CD4-positive, alpha-beta T cell treated with Interleukin-15 for 4 hours (primary cell): Measurements from ENCODE around the gene BFSP1.

Source experiments
- DNase-seq: peaks from one replicate; pipeline ENCODE4 v3.0.0-alpha.2; 2020; ENCODE audit warnings: low spot score

BFSP1 gene

DNA sequence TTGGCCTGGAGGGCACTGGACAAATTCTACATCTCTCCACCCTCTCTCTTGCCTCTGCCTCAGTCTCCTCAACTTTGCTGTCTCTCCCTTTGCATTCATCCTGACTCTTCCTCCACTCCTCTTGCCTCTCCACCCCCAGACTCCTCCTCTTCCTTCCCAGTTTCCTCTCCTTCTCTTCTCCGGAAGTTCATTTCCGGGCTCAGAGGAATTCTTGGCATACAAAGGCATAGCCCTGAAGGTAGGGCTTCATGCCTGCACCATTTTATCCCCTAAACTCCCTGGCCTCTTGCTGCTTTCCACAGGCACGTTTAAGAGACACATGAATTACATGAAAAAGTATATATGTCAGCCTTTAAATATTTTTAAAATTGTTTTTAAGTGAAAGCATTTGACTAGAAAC, 10.6 kb downstream of the BFSP1 start:
- DNase-seq: no peak

- DNase-seq: no peak
These were observed 11.4 kb downstream of the BFSP1 start for GRCh38 chr20:17519606-17520285.

DNA sequence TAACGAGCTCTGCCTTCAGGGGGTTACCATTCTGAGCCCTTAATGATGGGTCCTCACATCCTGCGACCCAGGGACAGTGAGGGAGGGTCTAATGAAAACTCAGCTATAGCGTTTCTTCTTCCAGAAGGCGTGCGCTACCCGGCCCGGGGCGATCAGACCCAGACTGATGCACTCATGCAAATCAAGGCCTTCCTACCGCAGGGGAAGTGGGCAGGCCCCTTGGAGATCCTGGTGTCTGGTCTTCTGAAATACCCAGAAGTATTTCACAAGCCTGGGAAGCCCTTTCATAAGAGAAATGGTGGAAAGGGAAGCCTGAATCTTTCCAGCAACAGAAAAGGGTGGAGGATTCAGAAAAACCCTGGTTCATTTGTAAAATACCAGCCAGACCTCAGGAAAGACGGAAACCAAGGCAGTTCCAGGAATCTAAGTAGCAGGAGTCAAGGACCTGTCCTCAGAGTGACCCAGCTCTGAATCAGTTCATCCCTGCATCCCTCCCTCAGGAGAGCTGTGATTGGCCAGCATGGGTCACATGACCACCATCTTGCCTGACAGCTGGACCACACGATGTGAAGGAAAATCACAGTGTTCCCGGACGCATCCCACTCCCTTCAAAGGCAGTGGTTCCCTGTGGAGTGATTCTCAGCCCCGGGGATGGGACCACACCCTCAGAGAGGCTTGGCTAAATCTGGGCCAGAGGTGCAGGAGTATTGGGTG, 12.7 kb downstream of the BFSP1 start:
- no peak for DNase-seq

GRCh38 chr20:17515053-17515452, 16.1 kb downstream of the BFSP1 start:
- DNase-seq: no peak

DNA sequence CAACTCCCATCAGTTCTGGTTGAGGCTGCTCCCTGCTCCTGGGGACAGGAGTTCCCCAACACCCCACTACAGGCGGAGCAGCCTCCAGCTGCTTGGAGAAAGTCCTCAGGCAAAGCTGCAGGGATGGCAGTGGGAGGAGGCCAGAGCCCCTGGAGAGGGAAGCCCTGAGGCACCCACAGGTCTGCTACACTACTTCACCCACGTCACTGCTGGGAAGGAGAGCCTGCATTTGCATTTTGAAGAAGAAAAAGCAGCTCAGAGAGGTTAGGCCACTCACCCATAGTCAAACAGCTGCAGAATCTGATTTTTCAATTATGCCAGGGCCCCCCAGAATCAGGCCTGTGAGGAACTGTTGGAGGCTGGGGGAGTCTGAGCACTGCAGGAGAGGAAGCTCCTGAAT, 17.2 kb downstream of the BFSP1 start:
- DNase-seq: no peak

DNA sequence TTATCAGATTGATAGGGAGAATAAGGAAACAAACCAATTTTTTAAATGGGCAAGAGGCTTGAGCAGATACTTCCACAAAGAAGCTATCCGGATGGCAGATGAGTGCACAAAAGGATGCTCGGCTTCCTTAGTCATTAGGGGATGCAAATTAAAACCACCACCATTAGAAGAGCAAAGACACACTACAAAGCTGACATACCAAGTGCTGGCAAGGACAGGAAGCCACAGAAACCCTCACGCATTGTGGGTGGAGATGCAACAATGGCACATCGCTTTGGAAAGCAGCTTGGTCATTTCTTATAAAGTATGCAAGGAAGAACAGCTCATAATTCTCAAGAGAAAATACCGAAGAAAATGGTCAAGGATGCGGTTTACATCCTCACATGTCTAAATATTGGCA, 19.8 kb downstream of the BFSP1 start:
- DNase-seq: no peak

GRCh38 chr20:17510548-17510947, 20.6 kb downstream of the BFSP1 start:
- DNase-seq: no peak

- no peak for DNase-seq
These were observed 22.4 kb downstream of the BFSP1 start for GRCh38 chr20:17508756-17509155.

DNA sequence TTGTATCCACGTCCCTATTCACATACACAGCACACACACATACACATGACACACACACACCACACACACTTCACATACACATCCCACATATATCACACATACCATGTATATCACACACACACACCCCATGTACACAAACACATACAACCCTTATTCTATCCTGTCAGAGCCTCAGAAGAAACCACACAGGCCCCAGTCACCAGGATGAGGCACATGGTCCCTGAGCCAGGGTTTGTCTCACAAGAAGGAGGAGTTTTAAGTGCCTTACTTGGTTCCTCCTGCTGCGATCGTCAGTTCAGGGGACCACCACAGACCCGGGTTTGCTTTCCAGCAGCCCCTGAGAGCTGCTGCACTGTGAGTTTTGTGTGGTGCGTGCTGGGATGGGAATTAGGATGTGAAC, 23.6 kb downstream of the BFSP1 start:
- DNase-seq: no peak

- DNase-seq: no peak
These were observed 24.1 kb downstream of the BFSP1 start for GRCh38 chr20:17507032-17507431.

DNA sequence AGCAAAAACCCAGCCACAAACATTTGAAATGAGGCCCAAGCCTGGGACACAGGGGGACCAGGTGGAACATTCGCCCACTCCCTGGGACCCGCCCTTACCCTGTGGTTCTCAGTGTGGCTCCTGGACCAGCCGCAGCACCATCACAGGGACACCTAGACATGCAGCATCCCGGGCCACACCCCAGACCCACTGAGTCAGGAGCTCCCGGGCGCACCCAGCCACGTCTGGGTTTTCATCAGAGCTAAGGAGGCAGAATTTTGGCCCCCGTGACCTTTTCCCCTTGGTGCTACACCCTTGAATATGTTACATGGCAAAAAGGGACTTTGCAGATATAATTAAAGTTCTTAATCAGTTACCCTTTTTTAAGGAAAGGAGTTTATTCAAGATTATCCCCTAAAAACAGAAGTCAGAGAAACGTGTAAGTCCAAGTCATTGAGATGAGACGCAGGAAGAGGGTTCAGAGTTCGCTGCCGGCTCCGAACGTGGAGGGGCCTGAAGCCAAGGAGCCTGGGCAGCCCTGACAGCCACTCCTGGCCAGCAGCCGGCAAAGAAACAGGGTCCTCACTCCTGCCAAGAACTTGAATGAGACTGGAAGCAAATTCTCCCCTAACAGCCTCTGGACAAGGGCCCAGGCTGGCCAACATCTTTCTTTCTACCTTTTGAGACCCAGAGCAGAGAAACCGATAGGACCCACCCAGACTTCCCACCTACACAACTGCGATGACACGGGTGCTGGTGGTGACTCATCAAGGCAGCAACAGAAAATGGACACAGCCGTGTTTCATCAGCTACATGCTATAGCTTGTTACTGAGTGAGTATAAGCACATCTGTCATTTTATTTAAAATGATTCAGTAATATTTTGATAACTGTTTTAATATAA, 25.3 kb downstream of the BFSP1 start:
- DNase-seq: peak; percentile 67

- peak; percentile 62 for DNase-seq
These were observed 26.1 kb downstream of the BFSP1 start for GRCh38 chr20:17504898-17505635.

- peak; percentile 6 for DNase-seq
These were observed 26.9 kb downstream of the BFSP1 start for GRCh38 chr20:17504066-17504897.

GRCh38 chr20:17503301-17504065, 27.7 kb downstream of the BFSP1 start:
- no peak for DNase-seq

DNA sequence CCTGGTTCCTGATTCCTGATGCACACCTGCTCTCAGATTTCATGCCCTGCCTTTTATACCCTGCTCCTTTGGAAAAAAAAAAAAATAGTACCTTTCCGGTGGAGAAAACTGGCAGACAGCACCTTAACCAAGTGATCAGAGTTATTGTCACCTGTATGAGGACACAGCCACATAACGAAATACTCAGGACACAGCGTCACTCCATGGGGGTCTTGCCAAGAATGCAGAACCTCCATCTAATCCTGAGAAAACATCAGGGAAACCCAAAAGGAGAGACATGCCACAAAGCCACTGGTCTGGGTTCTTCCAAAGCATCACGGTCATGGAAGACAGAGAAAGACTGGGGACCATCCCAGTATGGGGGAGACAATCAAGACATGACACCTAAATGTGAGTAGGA, 29.1 kb downstream of the BFSP1 start:
- DNase-seq: no peak

- no peak for DNase-seq
These were observed 29.5 kb downstream of the BFSP1 start for GRCh38 chr20:17501701-17502100.

- DNase-seq: no peak
These were observed 30.4 kb downstream of the BFSP1 start for GRCh38 chr20:17500826-17501225.

GRCh38 chr20:17500271-17500670, 30.9 kb downstream of the BFSP1 start:
- DNase-seq: no peak

GRCh38 chr20:17499041-17499440, 32.1 kb downstream of the BFSP1 start:
- DNase-seq: no peak

DNA sequence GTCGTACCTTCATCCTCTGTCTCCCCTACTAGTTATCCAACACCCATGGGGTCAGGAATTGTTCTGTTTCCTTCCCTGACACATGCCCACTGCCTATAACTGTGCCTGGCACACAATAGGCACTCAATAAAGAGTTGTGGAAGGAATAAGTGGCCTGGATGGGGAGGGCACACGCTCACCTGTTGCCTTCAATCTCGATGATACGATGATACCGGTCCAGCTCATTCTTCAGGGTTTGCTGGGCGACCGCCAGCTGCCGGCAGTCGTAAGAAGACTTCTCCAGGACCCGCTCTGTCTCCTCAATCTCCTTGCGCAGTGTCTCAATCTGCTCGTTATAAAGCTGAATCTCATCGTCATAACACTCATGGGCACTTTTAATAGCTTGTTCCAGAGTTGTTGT, 32.5 kb downstream of the BFSP1 start:
- no peak for DNase-seq
